GM13977 (cell line): ENCODE data around the gene ETV7.

Experiments used
- DNase-seq: peaks from one replicate; pipeline ENCODE4 v3.0.0; 2012; ENCODE audit warnings: low spot score
- in situ Hi-C: fragments of 300-500 bp; cut with MboI; formaldehyde crosslinking; loops from one replicate; pipeline ENCODE4 v1.12.0; 2022; ENCODE audit warnings: low sequenced_read_pairs, low pct_unique_long_range_greater_than_20kb, mixed read lengths, inconsistent platforms; ENCODE audit not compliant: unreplicated experiment
- TF ChIP-seq, protein P1 (sequence below): IDR thresholded peaks from 2 replicates; pipeline ENCODE4 v1.5.1; 2012; ENCODE audit warnings: mild to moderate bottlenecking, control low read depth; ENCODE audit not compliant: insufficient read depth; ENCODE audit errors: extremely low read depth, missing control alignments

Gene ETV7

DNA sequence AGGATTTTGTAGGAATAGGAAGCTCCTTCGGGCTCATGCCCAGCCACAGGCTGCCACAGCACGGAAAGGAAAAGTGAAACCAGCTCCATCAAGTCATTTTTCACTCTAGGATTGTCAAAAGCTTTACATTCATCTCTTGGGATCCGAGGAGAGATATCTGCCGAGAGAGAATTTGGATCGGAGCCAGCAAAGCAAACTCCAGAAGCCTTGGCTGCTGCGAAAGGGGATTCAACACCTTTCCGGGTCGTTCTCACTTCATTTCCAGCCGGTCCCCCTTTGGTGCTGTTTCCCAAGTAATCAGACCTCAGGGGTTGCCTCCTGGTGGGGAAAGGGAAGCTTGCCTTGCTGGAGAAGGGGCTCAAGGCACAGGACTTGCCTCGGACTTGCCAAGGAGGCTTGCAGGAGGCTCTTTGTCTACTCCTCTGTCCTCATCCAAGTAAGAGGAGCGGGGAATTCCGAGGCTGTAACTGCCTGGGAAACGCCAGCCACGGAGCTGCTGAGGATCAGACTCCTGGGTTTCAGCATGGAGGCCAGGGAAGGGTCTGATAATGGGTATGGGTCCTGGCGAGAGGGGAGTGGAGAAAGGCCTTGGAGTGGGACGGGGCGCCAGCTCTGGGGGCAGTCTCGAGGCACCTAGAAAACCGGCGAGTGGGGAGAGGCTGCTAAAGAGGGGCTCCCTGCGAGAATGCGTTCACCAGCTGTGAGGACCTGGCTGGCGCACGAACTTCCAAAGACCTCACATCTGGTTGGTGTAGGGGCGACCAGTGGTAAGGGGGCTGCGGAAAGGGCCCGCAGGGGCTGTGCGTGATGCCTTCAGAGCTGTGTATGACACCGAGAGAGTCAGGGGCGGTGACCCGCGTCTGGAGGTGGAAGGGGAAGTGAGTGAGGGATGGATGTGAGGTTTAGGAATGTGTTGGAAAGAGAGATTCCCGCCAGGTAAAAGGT is 702 bp downstream of the ETV7 start:
- peak; percentile 63 for DNase-seq
- in situ Hi-C loops, result no loop called here
- TF ChIP-seq, protein P1, sequence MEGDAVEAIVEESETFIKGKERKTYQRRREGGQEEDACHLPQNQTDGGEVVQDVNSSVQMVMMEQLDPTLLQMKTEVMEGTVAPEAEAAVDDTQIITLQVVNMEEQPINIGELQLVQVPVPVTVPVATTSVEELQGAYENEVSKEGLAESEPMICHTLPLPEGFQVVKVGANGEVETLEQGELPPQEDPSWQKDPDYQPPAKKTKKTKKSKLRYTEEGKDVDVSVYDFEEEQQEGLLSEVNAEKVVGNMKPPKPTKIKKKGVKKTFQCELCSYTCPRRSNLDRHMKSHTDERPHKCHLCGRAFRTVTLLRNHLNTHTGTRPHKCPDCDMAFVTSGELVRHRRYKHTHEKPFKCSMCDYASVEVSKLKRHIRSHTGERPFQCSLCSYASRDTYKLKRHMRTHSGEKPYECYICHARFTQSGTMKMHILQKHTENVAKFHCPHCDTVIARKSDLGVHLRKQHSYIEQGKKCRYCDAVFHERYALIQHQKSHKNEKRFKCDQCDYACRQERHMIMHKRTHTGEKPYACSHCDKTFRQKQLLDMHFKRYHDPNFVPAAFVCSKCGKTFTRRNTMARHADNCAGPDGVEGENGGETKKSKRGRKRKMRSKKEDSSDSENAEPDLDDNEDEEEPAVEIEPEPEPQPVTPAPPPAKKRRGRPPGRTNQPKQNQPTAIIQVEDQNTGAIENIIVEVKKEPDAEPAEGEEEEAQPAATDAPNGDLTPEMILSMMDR, result no peak

DNA sequence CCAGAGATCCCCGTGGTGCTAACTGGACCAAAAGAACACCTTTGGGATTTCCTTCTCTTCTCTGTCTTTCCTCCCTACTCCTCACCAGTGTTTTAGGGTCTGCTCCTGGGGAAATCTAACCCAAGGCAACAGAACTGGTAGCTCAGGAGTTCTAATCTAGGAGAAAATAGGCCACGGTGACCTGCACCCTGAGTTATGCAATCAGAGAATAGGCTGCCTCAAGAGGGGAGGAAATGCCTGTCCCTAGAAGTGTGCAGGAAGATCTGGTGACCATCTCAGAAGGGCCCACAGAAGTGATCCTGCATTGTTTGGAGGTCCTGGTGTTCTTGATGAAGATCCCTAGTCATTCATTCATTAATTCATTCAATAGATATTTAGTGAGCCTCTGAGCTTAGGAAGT is 3.4 kb downstream of the ETV7 start:
- DNase-seq, result no peak
- in situ Hi-C loops, result no loop called here
- TF ChIP-seq, protein P1, result no peak

DNA sequence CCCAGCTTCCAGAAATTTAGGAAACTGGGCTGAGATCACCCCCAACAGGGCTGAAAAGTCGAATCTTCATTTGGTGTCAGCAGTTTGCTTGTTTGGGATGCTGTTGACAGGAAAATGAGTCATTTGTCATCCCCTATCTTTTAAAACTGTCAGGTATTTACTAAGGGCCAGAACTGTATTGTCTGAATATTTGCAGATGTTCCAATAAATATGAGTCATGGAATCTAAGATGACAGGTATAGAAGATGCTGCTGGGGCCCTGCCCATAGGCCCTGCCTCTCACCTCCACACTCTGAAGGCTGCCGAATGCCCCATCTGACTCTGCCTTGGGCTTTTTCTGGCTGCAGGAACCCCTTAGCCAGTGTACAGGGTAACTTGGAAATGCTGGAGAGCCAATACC is 3.9 kb downstream of the ETV7 start:
- DNase-seq, result no peak
- in situ Hi-C loops, result no loop called here
- TF ChIP-seq, protein P1, result no peak

DNA sequence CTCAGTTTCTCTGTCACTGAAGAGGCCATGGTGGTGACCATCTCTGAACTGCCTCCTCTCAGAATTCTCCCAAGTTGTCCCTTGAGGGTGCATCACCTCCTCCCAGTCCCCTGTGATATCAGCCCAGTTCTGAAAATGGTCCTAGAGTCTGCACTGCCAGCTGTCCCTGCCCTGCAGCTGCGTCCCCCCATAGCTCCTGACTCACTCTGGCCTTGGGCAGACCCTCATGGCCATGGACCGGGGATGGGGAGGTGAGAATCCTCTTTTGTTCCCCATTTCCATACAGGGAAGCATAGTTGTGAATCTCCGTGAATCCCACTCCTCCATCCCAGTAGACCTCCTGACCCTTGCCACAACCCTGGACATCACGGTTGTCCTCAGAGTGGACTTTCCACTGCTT is 4.5 kb downstream of the ETV7 start:
- TF ChIP-seq, protein P1, result no peak
- no peak for DNase-seq
- in situ Hi-C loops, result no loop called here

DNA sequence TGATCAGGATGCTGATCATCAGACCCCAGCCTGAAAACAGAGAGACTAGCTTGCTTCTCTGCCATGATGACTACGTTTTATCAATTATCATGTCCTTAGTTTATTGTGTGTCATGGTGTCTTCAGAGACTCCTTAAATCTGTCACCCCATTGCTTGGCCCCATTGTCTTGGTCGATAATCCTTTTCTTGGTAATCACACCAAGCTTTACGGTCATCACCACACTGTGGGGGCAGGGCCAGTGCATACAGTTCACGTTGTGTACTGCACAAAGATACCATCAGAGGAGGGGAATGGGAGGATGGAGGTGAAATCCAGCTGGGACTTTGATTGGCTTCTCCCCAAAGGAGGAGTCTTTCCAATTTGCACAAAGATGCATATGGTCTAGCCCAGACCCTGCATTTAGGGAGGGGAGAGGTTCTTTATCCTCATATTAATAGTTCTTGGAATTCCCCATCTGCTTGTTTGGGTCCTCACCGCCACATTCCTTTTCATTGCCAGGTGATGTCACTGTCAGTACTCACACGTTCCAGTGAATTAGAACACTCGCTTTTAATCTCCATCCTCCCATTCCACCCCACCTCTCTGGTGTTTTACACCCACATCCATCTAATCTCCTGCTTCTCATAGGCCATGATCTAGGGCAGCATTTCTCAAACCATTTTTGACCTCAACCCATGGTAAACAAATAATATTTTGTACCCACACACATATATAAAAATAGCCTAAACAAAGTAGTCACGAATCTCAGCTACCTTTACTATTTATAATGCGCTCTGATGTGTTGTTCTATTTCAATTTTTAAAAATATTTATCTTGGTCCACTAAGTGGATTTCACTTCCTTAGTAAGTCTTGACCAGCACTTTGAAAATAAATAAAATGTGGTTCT is 5.7 kb downstream of the ETV7 start:
- TF ChIP-seq, protein P1, result no peak
- in situ Hi-C loops, result no loop called here
- DNase-seq, result peak; percentile 47

DNA sequence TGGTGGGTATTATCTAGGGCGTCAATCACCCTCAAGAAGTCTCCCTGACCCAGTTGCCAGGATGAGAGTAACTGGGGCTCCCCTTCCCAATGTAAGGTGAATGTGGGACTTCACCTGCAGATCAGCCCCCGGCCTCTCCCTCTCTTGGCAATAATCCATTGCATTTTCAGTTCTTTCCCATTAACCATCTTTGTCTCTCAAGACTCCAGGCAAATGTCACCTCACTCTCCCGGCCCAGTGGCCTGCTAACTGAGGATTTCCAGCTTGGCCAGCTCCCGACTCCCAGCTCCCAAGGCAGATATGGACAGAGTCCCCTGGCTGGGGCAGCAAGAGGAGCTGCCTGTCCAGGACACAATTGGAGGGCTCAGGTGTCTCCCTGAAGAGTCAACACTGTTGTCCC is 7.3 kb downstream of the ETV7 start:
- TF ChIP-seq, protein P1, result no peak
- DNase-seq, result no peak
- in situ Hi-C loops, result no loop called here
